ENCODE results near the gene MPST. TPM values are rescaled to one million over a fixed set of nuclear protein-coding genes. Genes with fewer than 3 reads are reported as not detected.

Gene MPST
- total and polyA plus RNA-seq, 4 donors = 59.2 to 247 (median 71.7) TPM

DNA sequence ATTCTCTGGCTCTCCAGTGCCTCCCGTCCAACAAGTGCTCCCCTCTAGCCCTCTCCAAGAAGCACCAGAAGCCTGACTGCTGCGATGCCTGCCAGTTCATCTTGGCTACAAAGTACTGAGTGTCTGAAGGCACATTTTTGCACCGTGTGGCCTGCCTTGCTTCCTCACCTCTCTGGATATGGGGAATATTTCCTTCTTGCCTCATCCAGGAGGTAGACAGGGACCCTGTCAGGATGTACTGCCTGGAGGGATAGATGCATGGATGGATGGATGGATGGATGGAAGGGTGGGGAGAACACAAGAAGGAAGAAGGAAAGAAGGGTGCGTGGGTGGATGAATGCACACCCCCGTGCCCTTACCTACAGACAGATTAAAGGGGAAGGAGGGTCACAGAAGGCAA is 59.6 kb downstream of the MPST start:
- no peak overlapping the region for H3K9ac ChIP-seq (ENCODE audit: insufficient read depth in 1 of 2, low read length in 2 of 2)
- 44 to 65% methylated on average over 5 of the region's 5 CpGs for WGBS, 2 donors
- H3K9me3 ChIP-seq (ENCODE audit: control insufficient read depth in 4 of 4, insufficient read depth in 3 of 4, low read length in 3 of 4) = peaks cover 0 to 3% (median 0%) of the 10 kb centered on the region in 4 donors
- TF ChIP-seq, protein P1, sequence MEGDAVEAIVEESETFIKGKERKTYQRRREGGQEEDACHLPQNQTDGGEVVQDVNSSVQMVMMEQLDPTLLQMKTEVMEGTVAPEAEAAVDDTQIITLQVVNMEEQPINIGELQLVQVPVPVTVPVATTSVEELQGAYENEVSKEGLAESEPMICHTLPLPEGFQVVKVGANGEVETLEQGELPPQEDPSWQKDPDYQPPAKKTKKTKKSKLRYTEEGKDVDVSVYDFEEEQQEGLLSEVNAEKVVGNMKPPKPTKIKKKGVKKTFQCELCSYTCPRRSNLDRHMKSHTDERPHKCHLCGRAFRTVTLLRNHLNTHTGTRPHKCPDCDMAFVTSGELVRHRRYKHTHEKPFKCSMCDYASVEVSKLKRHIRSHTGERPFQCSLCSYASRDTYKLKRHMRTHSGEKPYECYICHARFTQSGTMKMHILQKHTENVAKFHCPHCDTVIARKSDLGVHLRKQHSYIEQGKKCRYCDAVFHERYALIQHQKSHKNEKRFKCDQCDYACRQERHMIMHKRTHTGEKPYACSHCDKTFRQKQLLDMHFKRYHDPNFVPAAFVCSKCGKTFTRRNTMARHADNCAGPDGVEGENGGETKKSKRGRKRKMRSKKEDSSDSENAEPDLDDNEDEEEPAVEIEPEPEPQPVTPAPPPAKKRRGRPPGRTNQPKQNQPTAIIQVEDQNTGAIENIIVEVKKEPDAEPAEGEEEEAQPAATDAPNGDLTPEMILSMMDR (IDR thresholded peaks at IDR 0.05; ENCODE audit: control extremely low read depth, extremely low read depth) = no peak
- ATAC-seq (ENCODE audit: insufficient read depth, low FRiP score) (no peak), DNase-seq (no peak)
- no peak overlapping the region for H3K4me3 ChIP-seq
- peaks cover 0 to 13% (median 0%) of the 10 kb centered on the region in 3 donors for H3K27me3 ChIP-seq (ENCODE audit: control insufficient read depth in 3 of 3, insufficient read depth in 3 of 3, low read length in 2 of 3)
- H3K27ac ChIP-seq (ENCODE audit: low read depth in 1 of 2, low read length in 1 of 2) = no peak overlapping the region
- no peaks in the 10 kb centered on the region for H3K36me3 ChIP-seq (ENCODE audit: control insufficient read depth in 4 of 4, insufficient read depth in 4 of 4, low read length in 4 of 4)
- no peaks in the 10 kb centered on the region for H3K4me1 ChIP-seq (ENCODE audit: control insufficient read depth in 5 of 5, insufficient read depth in 5 of 5, low read length in 5 of 5)

Small RNA genes lying within 50 kb of the gene (small RNA-seq; reads per million reads assigned to genes)
- gene RF00019 (ENCODE audit: low replicate concordance) = not detected

Other genes with a start within 250 kb of the MPST start
- gene IFT27, start 243.6 kb upstream of the MPST start, total RNA-seq = 10 to 100 TPM; 18.9 to 51.1 TPM
- gene IFT27, start 243.6 kb upstream of the MPST start, polyA plus RNA-seq = 10 to 100 TPM; 20.3 to 32.6 TPM
- 1 to 10 TPM in 1 of 2 donors, not detected in 1; 2.4 TPM for gene PVALB, start 202.7 kb upstream of the MPST start, total RNA-seq
- 1 to 10 TPM in 1 of 2 donors, under 1 TPM in 1; 0.73 to 3.0 TPM for gene PVALB, start 202.7 kb upstream of the MPST start, polyA plus RNA-seq
- gene NCF4, start 158.7 kb upstream of the MPST start, total RNA-seq = 10 to 100 TPM; 14.1 to 41.5 TPM
- 100 to 1,000 TPM in 1 of 2 donors, 10 to 100 TPM in 1; 38.5 to 113 TPM for gene NCF4, start 158.7 kb upstream of the MPST start, polyA plus RNA-seq
- 10 to 100 TPM; 14.3 to 26.8 TPM for gene CSF2RB, start 106.1 kb upstream of the MPST start, total RNA-seq
- 10 to 100 TPM in 1 of 2 donors, 1 to 10 TPM in 1; 6.6 to 72.8 TPM for gene CSF2RB, start 106.1 kb upstream of the MPST start, polyA plus RNA-seq
- 10 to 100 TPM; 30.2 to 63.7 TPM for gene TST, start 295 bp upstream of the MPST start, total RNA-seq
- gene TST, start 295 bp upstream of the MPST start, polyA plus RNA-seq = 100 to 1,000 TPM in 1 of 2 donors, 10 to 100 TPM in 1; 49.8 to 107 TPM
- gene KCTD17, start 32.0 kb downstream of the MPST start, total RNA-seq = 10 to 100 TPM in 1 of 2 donors, 1 to 10 TPM in 1; 9.7 to 26.0 TPM
- gene KCTD17, start 32.0 kb downstream of the MPST start, polyA plus RNA-seq = 10 to 100 TPM; 15.1 to 21.6 TPM
- gene TMPRSS6, start 90.0 kb downstream of the MPST start, total RNA-seq = under 1 TPM; 0.09 to 0.57 TPM
- 1 to 10 TPM in 1 of 2 donors, under 1 TPM in 1; 0.81 to 1.0 TPM for gene TMPRSS6, start 90.0 kb downstream of the MPST start, polyA plus RNA-seq
- gene IL2RB, start 130.2 kb downstream of the MPST start, total RNA-seq = 1 to 10 TPM; 3.8 to 5.9 TPM
- gene IL2RB, start 130.2 kb downstream of the MPST start, polyA plus RNA-seq = 1 to 10 TPM; 1.0 to 4.1 TPM
- 10 to 100 TPM in 1 of 2 donors, 1 to 10 TPM in 1; 4.4 to 14.0 TPM for gene C1QTNF6, start 168.5 kb downstream of the MPST start, total RNA-seq
- gene C1QTNF6, start 168.5 kb downstream of the MPST start, polyA plus RNA-seq = 1 to 10 TPM; 3.8 to 4.3 TPM
- under 1 TPM; 0.09 to 0.11 TPM for gene SSTR3, start 192.7 kb downstream of the MPST start, total RNA-seq
- gene SSTR3, start 192.7 kb downstream of the MPST start, polyA plus RNA-seq = under 1 TPM; 0.04 to 0.87 TPM
- gene RAC2, start 224.5 kb downstream of the MPST start, total RNA-seq = 10 to 100 TPM; 16.7 to 81.6 TPM
- gene RAC2, start 224.5 kb downstream of the MPST start, polyA plus RNA-seq = 100 to 1,000 TPM in 1 of 2 donors, 10 to 100 TPM in 1; 28.9 to 217 TPM